Keratinocyte (primary cell): ENCODE measurements around the gene PRDM7.

Experiments
- CTCF ChIP-seq, 3 experiments: IDR thresholded peaks in 1 of 3; conservative IDR thresholded peaks in 1 of 3; optimal IDR thresholded peaks in 1 of 3; 2 replicates in 2 of 3; 3 replicates in 1 of 3; pipeline versions ENCODE3 to v1.5.1; 2011; ENCODE audit warnings: low read length in 3 of 3, mild to moderate bottlenecking in 3 of 3, moderate library complexity in 2 of 3, control low read depth in 1 of 3, inconsistent platforms in 1 of 3; ENCODE audit not compliant: insufficient read depth in 2 of 3; ENCODE audit errors: extremely low read depth in 1 of 3
- EZH2 ChIP-seq: IDR thresholded peaks from one replicate; pipeline ENCODE4 v1.6.1; 2012; ENCODE audit warnings: inconsistent platforms, mild to moderate bottlenecking, low read length, moderate library complexity

- TF ChIP-seq CTCF (optimal IDR thresholded peaks at IDR 0.05 in 1 of 3, IDR thresholded peaks at IDR 0.05 in 1 of 3, conservative IDR thresholded peaks at IDR 0.05 in 1 of 3; ENCODE audit: extremely low read depth in 1 of 3, insufficient read depth in 2 of 3, low read length in 3 of 3) (no peak), EZH2 (no peak)
Observed at GRCh38 chr16:90042946-90043514, 34.1 kb downstream of the PRDM7 start.
